Activated naive CD4-positive, alpha-beta T cell treated with anti-CD3 and anti-CD28 coated beads, Interleukin-2, amount 50 U/mL, for 16 hours (primary cell): ENCODE data around the gene LMO7.

Experiments used
- DNase-seq: peaks from one replicate; pipeline ENCODE4 v3.0.0-alpha.2; 2020

Gene LMO7

DNA sequence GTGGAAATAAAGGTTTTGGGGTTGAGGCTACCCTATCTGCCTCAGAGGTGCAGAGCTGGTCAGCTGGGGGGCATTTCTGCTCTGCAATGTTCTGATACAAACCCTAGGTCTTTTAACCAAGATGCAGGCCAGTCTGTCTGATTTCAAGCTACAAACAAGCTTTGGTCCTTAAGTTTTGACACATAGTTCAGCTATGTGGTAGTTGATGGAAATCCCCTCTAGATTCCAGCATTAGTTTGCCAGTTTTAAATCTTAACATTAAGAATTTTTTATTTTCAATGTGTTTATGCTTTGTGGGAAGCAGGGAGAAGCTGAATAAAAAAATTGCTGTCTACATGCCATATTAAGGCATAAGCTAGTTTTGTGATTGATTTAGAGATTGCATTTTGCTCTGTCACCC, 225.7 kb downstream of the LMO7 start:
- no peak for DNase-seq

DNA sequence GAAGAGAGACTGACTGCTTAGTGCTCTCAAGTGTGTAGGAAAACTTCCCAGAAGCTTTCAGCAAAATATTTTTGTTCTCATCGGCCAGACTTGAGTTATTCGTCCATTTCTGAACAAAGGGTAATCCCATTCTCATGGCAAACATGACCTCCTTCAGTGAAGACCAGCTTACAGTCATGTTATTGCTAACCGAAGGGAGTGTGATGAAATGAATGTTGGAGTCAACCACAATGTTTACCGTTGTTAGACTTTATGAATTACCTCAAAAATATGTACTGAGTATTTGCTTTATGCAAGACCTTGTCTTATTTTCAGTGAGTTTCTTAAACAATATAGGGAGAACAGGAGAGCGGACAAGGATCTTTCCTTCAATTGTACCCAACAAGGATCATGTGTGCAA, 228.6 kb downstream of the LMO7 start:
- DNase-seq: no peak

DNA sequence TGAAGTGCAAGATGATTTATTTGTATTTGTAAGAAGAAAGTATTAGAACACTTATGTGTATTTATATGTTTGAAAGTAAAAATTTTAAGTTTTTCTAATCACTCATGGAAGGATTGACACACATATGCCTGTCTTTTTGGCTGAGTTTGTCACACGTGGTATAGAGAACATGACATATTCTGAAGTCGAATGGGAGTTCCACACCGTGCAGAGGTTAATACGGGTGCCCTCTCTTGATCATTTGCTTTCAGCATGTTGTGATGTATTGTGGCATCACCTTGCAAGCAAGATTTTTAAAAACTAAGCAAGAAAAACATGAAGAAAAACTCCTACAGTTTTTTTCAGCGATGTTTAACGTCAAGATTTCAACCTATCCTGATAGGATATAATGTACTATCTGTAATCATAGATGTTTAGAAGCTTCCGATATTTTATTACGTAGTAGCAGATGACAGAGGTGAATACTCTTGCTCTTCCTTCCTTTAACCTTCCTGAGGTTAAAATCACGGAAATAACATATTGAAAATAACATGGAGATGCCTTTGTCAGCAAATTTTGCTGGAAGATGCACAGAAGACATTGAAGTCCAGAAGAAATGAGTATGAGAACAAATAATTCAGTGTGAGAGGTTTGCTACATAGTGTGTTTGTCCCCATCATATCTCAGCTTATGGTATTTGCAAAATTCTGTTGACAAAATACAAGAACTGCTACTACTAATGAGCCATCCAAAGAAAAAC, 231.4 kb downstream of the LMO7 start:
- DNase-seq: no peak

DNA sequence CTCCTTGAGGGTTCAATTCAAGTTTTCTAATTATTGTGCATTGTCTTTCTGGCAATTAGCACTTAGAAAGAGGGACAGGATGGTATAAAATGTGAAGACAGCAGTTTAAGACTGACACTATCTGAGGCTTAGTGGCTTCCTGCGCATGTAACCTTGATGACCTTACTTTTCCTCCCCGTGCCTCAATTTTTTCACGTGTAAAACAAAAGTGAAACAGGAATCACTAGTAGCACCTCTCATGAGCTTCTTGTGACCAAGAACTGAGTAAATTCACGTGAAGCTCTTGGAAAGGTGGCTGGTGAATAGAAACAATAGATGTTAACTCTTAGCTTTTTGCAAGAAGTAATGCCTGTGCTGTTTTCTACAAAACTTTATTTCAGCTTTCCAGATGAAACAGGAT, 233.9 kb downstream of the LMO7 start:
- DNase-seq: no peak

DNA sequence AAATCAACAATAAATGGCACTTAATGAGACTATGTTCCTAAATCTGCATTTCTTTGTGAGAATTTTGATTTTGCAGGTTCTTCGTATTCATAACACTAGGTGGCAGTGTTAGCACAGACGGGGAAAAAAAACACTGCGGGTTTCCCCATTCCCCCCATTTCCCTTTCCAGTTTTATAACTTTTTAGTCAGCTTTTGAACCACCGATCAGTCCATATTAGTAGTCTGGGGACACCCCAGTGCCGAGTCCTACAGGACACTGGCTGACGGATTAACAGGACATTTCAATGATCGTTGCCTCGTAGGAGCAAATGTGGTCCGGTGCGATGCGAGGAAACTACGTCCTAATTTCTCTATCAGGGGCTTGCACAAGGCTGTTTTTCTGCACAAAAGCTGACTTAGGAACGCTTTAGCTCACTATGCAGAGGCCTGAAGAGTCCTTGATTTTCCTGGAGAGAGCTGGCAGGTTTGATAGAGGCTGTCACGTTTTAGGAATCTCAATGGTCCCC, 234.3 kb downstream of the LMO7 start:
- no peak for DNase-seq

DNA sequence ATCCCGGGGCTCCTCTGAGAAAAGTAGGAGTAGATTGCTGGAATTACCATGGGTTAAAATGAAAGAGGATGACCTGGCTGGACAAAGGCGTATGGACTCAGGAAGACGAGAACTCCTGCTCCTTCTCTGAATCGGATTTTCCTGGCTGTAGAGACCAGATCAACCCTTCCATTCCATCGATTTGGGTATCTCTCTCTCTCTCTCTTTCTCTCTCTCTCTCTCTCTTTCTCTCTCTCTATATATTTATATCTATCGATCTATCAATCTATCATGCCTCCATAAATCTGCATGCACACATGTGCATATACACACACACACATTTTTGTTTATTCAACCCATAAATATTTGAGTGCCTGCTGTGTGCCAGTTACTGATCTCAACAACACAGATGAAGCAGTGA, 234.9 kb downstream of the LMO7 start:
- no peak for DNase-seq

DNA sequence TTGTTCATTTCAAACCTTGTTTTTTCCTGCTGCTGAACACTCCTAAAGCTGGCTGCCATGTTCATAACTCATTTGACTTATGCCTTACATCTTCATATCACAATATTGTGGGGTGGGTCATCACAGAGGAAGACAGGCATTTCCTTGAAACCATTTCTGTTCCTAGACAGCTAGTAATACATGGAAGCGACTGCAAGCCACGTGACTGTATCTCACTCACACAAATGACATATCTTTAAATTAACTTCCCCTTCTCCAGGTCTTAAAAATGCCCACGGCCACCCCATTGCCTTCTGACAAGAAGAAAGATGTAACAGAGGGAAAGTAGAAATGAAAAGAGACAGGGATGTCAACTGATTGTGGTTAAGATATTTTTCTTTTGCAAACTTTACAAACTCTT, 236.8 kb downstream of the LMO7 start:
- DNase-seq: no peak

DNA sequence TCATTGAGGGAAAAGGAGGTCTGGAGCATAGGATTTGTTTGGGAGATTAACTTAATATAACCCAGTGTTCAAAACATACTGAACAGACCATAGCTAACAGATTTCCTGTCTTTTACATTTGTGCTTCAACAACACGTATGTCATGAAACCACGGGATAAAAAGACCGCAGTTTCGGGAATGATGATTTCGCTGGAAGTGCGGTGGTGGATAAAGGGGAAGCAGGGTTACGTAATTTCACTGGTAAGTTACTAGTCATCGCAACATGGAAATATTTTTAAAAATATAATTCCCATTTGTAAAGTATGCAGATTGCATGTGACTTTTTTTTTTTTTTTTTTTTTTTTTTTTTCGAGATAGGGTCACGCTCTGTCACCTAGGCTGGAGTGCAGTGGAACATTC, 237.4 kb downstream of the LMO7 start:
- no peak for DNase-seq

DNA sequence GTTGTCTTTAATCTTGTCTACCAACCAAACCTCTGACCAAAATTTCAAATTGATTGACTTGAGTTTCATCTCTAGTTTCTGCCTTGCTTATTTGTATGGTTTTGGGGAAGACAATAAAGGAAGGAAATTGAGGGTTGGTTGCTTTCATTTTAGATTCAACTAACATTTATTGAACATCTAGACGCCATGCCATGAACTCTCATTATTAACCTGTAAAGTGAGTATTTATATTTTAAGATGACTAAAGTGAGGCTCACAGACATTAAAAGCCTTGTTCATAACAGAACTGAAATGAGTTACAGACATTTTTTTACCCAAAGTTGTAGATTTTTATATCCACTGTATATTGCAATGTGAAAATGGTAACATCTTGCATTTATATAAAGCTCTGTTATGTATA, 239.3 kb downstream of the LMO7 start:
- no peak for DNase-seq

DNA sequence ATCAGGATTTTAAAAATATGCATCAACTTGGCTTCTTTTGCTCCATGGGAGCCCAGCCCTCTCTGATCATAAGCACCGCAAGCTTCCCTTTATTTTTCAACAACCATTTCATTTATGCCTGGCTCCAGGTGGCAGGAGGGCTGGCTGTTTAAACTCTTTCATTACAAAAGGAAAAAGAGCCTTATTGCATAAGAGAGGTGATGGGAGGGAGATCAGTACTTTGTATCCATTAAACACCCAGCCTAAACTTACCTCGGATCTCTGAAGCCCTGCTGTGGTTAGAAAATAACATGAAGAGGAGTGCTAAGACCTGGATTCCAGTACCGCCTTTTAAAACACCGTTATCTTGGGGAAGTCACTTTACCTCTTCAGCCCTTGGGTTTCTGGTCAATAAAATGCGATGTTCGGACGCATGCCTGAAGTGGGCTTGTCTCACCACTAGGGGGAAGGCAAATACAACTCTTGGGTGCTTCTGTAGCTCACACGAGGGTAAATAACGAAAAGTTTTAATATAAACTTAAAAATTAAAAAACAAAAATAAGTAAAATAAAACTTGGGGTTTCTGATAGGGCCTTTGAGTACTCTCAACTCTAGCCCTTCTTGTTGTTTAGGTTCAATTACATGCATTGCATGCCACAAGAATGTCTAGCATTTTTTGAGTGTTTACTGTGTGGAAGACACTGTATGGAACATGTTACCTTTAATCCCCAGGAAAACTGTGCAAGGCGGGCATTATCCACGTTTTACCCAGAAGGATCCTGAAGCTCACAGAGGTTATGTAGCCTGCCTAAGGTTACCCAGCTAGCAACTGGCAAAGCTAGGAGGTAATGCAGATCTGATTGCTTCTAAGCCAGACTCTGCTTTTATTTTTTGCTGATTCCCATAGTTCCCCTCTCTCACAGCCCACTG, 240.3 kb downstream of the LMO7 start:
- DNase-seq: peak; percentile 42

DNA sequence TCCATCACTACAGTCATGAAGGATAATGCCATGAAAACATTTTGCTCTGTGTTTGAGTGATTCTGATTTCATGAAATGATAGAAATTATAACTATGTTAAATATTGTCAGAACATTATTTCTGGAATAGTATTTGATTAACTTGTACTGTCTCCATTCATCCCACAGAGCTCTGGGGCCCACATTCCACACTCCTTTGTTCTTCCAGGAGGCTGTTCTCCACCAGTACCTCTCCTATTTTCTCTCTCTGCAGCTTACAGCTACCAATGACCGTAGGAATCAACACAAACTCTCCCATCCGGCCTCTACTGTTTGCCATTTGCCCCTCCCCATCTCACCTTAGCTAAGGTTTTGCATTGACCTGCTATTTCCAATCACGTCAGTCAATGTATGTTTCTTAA, 240.9 kb downstream of the LMO7 start:
- no peak for DNase-seq

DNA sequence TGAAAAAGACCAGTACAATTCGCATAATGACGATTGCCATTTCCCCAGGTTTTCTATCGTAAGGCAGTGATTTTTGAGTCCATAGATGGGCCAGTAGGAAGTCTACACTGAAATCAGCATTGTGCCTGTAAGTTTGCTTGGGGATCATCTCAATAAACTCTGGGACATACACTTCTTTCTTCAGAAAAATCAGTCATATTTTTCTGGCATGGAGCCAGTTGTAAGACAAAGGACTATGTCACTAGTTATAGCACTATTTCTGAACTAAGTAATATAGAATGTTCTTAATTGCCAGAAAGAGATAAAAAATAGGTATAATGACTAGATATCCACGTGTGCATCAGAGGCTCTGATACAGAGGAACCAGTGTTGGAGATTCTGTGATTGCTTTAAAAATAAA, 243.5 kb downstream of the LMO7 start:
- DNase-seq: no peak

DNA sequence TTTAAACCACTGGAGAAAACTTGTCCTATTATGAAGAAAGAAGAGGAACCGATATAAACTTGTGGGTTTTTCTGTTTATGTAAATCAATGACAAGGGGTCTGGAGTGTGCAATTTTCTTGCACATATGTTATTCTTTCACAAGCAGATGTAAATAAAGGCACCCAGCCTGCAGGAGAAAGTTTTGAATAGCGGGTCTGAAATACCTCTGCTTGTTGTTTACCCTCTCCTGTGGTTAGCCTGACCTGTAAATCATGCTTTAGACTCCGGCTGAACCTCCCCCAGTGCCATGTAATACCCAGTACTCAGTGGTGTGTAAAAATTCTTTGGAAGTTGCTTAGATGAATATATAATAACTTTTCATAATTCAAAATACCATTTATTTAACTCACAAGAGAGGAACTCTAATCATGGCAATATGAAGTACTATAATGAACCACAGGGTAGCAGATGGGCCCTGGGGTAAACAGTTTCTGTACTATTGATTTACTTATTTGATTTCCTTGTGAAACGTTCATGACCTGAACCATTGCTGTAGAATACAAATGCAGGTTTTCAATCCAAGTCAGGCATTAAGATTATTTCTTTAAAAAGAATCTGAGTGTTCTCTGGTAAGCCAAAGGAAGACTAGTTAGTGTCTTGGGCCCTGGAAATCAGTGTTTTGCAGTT, 245.1 kb downstream of the LMO7 start:
- DNase-seq: no peak

DNA sequence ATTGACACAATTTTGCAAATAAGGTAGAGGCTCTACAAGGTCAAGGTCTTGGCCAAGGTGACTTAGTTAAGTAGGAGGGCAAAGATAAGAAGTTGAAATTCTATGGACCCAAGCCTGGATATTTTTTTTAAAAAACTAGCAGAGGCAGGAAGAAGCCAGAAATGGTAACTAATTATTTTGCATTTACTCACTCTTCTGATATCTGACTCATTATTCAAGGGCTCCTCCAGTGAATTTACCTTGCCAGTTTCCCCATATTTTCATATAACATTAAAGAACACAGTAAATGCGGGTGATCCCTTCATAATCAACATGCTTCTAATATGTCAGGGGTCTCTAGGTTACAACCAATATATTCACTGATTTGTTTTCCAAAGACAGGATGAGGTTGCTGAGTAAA, 246.1 kb downstream of the LMO7 start:
- no peak for DNase-seq

DNA sequence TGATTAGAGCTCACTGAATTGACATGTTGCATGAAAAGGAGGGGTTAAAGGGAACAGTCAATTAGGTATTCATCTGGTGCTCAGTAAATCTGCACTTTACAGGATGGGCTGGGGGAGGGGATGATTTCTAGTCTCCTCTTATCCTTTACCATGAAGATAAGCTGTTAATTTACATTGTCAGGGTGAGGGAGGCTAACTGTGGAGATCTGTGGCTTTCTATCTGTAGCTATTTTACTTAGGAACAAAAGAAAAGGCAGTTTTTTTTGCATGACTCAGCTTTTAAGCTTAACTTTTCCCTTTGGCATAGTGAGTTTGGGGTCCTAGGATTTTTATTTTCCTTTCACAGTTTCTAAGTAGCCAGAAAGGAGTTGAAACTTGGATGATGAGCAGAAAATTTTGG, 253.3 kb downstream of the LMO7 start:
- no peak for DNase-seq

DNA sequence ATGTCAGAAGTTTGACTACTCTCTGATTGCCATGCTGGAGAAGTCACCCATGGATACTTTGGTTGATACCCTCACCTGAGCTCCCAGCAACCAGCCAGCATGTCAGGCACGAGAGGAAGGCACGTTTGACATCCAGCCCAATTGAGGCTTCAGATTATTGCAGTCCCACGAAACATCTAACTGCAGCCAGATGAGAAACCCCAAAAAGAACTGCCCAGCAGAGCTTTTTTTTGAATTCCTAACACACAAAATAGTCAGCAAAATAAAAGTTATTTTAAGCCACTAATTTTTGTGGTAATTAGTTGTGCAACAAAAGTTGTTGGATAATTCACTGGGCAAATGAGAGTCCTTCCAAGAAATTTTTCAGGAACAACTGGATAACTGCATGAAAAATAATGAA, 259.0 kb downstream of the LMO7 start:
- DNase-seq: no peak

DNA sequence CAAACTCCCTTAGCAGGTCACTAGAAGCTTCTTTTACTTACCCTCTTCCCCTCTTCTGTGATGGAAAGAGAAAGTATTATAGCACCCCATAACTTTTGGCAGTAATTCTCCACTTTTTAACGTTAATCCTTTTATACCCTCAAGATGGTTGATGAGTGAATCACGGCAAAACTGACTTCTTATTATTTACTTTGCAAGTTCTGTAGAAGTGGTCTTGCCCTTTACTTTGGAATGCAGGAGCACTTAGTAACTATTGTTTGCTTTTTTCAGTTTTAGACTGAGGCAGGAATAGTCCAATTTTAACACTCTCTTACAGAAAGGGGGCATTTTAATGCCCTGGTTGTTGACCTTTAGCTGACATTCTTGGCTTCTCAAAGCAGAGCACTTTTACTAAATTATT, 260.1 kb downstream of the LMO7 start:
- DNase-seq: no peak

DNA sequence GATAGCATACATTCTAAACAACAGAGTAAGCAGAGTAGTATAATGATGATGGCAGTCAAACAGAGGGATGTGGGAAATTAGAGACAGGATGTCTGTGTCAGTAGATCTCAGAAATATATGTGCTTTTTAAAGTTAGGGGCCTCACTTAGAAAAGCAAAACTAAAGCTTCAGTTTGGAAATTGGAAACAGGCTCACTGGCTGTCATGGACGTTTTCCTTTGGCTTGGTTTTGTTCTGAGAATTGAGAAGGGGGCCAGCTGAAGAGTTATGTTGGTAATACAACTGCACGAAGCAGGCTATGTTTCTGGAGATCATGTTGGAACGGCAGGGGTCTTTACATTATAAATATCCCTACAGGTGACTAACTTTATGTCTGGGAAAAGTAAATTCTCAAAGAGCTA, 261.3 kb downstream of the LMO7 start:
- no peak for DNase-seq

DNA sequence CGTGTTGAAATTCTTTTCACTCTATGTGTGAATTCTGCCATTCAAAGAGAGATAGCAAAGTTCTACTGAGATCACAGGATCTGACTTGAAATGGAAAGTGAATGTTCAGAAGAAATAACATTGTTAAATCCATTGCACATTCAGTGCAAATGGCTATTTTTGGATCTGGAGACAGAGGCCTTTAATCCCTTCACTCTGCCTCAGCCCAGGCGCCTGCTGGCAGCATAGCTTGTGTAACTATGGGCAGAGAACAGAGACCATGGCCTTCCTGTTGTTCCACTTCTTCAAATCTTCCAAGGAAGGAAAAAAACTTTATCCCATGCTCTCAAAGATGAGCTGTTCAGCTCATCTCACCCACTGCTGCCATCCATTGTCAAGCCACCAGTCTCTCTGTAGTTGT, 265.4 kb downstream of the LMO7 start:
- DNase-seq: no peak

DNA sequence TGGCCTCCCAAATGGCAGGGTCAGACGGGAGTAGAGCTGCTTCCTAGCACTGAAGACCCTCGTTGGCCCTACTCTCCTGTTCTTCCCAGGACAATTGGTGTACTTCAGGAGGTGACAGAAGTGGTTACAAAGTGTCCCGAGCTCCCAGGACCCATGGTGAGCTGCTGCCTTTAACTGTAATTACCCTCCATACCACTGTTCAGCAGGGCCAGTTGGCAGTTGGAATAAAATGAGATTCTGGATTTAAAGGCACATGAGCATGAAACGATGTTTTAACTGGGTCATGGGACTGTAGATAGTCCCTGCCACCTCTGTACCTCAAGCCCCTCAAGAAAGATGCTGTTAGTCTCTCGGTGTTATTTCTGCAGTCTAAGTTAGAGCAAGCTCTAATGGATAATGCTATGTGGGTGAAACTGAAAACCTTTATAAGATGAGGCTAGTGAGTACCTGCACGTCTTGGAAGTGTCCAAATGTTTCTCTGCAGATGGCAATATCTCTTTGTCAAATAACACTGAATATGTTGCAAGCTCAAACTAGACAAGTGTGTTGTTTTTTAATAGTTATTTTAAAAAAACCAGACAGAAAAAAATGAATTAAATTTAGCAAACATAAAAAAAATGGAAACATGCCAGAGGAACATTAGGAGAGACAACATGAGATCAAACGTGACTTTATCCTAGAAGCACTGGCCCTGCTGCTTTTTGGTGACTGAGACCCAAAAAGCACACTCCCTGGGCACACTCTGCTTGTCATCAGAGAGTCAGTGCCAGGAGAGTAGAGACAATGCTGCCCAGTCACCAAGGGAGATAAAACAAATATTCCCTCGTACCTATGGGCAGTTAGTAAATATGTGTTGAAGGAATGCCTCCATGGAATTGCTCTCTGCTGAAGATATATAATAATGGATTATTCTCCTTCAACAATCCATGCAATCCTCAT, 266.3 kb downstream of the LMO7 start:
- DNase-seq: no peak

DNA sequence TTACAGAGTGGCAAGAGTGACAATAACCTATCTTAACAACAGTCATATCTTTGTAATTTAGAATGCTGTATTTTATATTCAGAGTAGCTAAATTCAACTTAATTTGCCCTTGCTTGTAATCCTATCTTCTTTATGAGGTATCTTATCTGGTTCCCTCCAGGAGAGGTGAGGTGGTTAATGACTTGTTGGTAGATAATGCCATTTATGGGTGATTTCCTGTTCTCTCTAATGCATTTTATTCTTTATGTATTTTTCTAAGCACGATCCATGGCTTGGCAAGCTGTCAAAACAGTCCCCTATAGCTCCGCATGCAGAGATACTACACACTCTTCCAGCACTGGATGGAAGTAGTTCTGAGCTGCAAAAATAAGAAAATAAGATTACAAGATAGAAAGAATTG, 267.9 kb downstream of the LMO7 start:
- no peak for DNase-seq

DNA sequence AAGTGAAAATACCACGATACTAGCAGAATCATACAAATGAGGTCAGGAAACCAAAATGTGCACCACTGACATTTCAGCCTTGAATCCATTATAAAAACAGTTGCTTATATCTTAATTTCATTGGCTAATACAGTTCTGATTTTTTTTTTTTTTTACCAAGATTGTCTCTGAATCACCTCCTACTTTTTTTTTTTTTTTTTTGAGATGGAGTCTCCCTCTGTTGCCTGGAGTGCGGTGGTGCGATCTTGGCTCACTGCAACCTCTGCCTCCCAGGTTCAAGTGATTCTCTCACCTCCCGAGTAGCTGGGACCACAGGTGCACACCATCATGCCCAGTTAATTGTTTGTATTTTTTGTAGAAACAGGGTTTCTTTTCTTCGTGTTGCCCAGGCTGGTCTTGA, 270.2 kb downstream of the LMO7 start:
- no peak for DNase-seq

DNA sequence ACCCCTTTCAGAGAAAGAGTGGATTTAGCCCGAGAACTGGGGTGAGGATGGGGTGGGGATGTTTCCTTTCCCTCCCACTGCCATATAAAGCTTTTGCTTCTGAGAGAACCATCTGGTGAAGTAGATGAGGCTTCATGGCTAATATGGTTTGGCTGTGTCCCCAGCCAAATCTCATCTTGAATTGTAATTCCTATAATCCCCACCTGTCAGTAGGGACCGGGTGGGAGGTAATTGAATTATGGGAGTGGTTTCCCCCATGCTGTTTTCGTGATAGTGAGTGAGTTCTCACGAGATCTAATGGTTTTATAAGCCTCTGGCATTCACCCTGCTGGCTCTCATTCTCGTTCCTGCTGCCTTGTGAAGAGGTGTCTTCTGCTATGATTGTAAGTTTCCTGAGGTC, 270.9 kb downstream of the LMO7 start:
- no peak for DNase-seq
